GM19035 (cell line): Measurements from ENCODE around the gene SYPL1.
"Not testable (repeated sequence)": the region's sequence is repeated elsewhere in the genome, so short reads cannot be mapped to it uniquely, and the experiment has no call there.

Source experiments
- ATAC-seq: cut with Tn5 transposase; IDR thresholded peaks from one replicate; pipeline ENCODE4 v1.9.1; 2021; ENCODE audit not compliant: unreplicated experiment

The SYPL1 gene

GRCh38 chr7:106112118-106112971 is at the start of gene SYPL1:
TSS of gene SYPL1 (minus strand) at chr7:106112312. CDS start at chr7:106112208, 104 bp downstream.
- peak; percentile 82 for ATAC-seq

DNA sequence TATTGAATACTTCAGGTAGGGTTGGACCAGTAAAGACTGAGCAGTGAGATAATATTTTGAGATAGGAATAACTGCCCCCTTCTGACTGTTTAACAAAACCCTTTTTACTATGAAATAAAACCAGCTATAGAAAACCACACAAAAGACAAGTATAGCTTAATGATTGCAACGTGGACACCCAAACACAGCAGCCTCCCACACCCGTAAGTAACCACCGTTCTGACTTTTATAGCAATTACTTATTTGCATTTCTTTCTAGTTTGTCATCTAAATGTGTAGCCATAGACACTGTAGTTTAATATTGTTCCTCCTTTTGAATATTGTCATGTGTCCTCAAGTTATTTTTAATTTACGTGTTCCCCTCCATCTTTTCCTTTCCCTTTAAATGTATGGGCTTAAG is 42.9 kb upstream of the SYPL1 start:
- no peak for ATAC-seq

GRCh38 chr7:106153891-106154449 is 41.9 kb upstream of the SYPL1 start:
- ATAC-seq, result peak; percentile 66

DNA sequence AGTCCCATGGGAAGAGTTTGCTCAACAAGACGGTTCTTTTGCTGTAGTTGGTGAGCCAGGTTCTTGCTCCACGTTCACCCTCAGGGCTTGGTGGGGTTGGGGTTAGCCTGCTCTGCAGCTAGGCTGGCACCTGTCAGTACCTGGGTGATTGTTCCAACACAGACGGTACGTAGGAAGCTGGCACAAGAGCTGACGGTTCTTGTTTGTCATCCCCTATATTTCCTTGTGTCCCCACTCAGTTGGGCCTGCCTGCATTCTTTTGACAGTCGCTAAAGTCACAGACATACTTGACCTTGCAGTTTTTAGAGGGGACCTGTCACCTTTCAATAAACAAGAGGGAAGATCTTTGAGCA is 40.2 kb upstream of the SYPL1 start:
- ATAC-seq, result no peak

GRCh38 chr7:106151459-106152312 is 39.6 kb upstream of the SYPL1 start:
- no peak for ATAC-seq

- ATAC-seq, result no peak
These were observed 31.7 kb upstream of the SYPL1 start for GRCh38 chr7:106143711-106144337.

- ATAC-seq, result no peak
These were observed 30.0 kb upstream of the SYPL1 start for GRCh38 chr7:106142136-106142535.

- no peak for ATAC-seq
These were observed 28.5 kb upstream of the SYPL1 start for GRCh38 chr7:106140406-106141173.

GRCh38 chr7:106139265-106140251 is 27.4 kb upstream of the SYPL1 start:
- no peak for ATAC-seq

DNA sequence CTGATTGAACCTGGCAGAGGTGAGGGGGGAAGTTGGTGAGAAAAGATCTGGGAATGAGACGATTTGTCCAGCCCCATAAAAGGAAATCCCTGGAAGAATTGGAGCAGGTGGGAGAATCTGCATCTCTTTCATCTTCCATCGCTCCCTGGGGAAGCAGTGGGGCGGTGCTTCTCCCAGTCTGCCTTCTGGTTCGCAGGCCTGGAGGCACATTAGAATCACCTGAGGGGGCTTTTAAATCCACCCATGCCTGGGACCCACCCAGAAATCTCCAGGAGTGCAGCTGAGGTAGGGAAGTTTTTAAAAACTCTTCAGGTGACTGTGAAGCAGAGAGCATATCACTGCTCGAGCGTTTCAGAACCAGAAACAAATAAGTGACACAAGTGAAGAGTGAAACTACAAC is 26.7 kb upstream of the SYPL1 start:
- ATAC-seq, result no peak

- not testable (repeated sequence) for ATAC-seq
These were observed 26.1 kb upstream of the SYPL1 start for GRCh38 chr7:106138181-106138580.

DNA sequence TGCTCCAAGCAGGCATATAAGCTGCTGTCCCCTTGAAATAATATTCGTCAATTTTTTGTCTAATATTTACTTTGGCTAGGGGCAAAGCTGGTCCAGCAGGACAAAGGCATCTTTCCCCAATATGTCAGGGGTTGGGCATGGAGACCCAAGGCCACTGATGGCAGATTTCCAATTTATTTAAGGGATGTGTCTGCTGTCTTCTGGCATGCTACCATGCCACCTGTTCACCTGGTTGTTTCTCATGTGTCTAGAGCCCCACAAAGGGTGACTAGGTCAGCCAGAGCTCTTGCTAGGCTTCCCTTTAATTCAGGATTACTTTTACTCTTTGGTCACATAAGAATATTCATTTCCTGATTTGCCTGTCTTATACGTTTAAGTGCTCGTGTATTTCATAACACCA is 22.1 kb upstream of the SYPL1 start:
- no peak for ATAC-seq

GRCh38 chr7:106129291-106129690 is 17.2 kb upstream of the SYPL1 start:
- no peak for ATAC-seq

DNA sequence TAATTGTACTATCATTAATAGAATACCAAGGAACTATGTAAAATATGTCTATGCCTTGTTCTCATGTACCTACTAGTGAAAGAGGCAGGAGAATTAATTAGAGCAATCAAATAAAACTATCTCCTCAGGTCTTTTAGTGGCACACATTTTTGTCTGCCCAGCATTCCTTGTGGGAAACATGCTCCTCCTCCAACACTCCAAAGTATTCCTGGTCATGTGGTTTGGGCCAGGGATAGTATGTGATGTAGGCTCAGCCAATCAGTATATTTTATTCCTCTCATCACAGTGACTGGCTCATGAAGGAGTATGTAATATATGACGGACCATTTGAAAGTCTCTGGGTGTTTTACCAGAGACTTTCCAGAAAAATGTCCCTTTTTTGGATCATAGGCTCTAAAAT is 16.7 kb upstream of the SYPL1 start:
- no peak for ATAC-seq

DNA sequence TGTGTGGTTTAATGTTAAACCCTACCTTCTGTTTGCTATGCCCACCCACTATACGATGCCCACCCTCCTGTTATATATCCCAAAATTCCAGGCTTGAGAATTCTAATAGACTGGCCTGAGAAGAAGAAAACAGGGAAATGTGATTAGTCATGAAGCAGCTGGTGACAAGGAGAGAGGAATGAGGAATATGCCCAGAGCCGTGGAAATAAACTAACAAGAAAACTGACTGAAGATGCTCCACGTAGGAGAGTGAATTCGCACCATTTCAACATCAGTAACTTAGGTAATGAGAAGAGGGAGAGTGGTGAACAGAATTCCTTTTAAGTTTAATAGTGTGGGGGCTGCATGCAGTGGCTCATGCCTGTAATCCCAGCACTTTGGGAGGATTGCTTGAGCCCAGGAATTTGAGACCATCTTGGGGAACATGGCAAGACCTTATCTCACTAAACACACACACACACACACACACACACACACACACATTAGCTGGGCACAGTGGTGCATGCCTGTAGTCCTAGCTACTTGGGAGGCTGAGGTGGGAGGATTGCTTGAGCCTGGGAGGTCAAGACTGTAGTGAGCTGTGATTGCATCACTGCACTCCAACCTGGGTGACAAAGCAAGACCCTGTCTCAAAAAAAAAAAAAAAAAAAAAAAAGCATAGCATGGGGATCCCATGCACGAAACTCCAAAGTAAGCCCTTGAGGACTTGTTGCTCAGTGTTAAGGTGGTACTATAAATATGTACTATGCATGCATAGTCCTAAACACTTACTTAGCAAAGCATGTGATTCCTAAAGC is 16.1 kb upstream of the SYPL1 start:
- ATAC-seq, result no peak

DNA sequence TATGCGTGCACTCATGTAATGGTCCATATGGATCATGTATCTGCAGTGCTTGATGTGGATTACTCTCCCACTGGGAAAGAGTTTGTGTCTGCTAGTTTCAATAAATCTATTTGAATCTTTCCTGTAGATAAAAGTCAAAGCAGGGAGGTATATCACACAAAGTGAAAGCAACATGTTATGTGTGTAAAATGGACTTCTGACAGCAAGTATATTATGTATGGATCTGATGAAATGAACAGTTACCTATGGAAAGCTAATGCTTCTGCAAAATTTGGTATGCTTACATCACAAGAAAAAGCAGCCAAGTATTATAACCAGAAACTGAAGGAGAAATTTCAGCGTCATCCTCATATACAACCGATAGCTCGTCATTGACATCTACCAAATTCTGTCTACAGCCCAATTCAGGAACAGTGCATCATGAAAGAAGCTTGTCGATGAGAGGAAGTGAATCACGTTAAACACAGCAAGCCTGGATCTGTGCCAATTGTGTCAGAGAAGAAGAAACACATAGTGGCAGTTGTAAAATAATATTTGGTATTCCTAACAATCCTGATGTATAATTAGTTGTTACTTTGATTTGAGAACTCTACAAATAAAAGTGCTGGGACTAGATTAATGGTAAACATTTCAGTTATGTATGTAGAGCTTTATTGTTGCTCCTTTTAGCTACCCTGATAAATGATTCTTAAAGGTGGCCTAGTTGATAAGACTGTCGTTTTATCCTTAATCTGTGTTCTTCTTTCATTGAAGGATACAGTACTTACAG is 14.2 kb upstream of the SYPL1 start:
- no peak for ATAC-seq

GRCh38 chr7:106125417-106125816 is 13.3 kb upstream of the SYPL1 start:
- no peak for ATAC-seq

GRCh38 chr7:106124186-106124585 is 12.1 kb upstream of the SYPL1 start:
- no peak for ATAC-seq
